ENCODE measurements around the gene SPECC1.

GRCh38 chr17:19996086-19996485, 13.1 kb upstream of the SPECC1 start:
- TF ChIP-seq LEF1 (IDR thresholded peaks at IDR 0.05; ENCODE audit: borderline replicate concordance) (no peak), FOXM1 (IDR thresholded peaks at IDR 0.05; ENCODE audit: borderline replicate concordance) (no peak), FOXK2 (IDR thresholded peaks at IDR 0.05) (no peak), BHLHE40 (IDR thresholded peaks at IDR 0.05; ENCODE audit: borderline replicate concordance) (no peak), SP1 (IDR thresholded peaks at IDR 0.05) (no peak), CTBP1 (IDR thresholded peaks at IDR 0.05; ENCODE audit: borderline replicate concordance) (no peak), FOXA1 (IDR thresholded peaks at IDR 0.05) (no peak), SUZ12 (IDR thresholded peaks at IDR 0.05) (no peak), ZNF384 (IDR thresholded peaks at IDR 0.05) (no peak), NFRKB (IDR thresholded peaks at IDR 0.05) (no peak), ARNT (IDR thresholded peaks at IDR 0.05) (no peak), L3MBTL2 (conservative IDR thresholded peaks at IDR 0.05) (no peak)
- TF ChIP-seq, protein P1, sequence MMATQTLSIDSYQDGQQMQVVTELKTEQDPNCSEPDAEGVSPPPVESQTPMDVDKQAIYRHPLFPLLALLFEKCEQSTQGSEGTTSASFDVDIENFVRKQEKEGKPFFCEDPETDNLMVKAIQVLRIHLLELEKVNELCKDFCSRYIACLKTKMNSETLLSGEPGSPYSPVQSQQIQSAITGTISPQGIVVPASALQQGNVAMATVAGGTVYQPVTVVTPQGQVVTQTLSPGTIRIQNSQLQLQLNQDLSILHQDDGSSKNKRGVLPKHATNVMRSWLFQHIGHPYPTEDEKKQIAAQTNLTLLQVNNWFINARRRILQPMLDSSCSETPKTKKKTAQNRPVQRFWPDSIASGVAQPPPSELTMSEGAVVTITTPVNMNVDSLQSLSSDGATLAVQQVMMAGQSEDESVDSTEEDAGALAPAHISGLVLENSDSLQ (IDR thresholded peaks at IDR 0.05): no peak

Measured in HEK293T (cell line).